HEK293 (cell line): ENCODE results near the gene MAN1C1.

Experiments used
- HOXA7 ChIP-seq: sonication (generic); formaldehyde crosslinking; IDR thresholded peaks from 2 replicates; pipeline ENCODE4 v1.8.1; 2022; ENCODE audit warnings: missing genetic modification reagents, borderline replicate concordance
- OSR2 ChIP-seq: fragments of 450-650 bp; formaldehyde crosslinking; IDR thresholded peaks from 2 replicates; pipeline ENCODE4 v1.5.1; 2016; ENCODE audit warnings: missing biosample characterization, missing genetic modification characterization
- REPIN1 ChIP-seq: fragments of 450-650 bp; formaldehyde crosslinking; IDR thresholded peaks from 2 replicates; pipeline ENCODE4 v1.5.1; 2017; ENCODE audit warnings: missing biosample characterization, missing genetic modification characterization, low read depth
- ZBTB7A ChIP-seq: fragments of 450-650 bp; formaldehyde crosslinking; IDR thresholded peaks from 2 replicates; pipeline ENCODE4 v1.5.1; 2016; ENCODE audit warnings: low read depth, missing biosample characterization, missing genetic modification characterization
- ZNF549 ChIP-seq: fragments of 450-650 bp; IDR thresholded peaks from 2 replicates; pipeline ENCODE4 v1.5.1; 2018; ENCODE audit warnings: missing biosample characterization, missing genetic modification characterization, mild to moderate bottlenecking, inconsistent platforms, moderate library complexity
- TF ChIP-seq, protein P1 (sequence below): fragments of 450-650 bp; formaldehyde crosslinking; IDR thresholded peaks from 2 replicates; pipeline ENCODE4 v1.5.1; 2016; ENCODE audit warnings: missing biosample characterization, missing genetic modification characterization
- TF ChIP-seq, protein P2 (sequence below): fragments of 450-650 bp; formaldehyde crosslinking; IDR thresholded peaks from 2 replicates; pipeline ENCODE4 v1.5.1; 2016; ENCODE audit warnings: missing biosample characterization, missing genetic modification characterization
- TF ChIP-seq, protein P3 (sequence below): fragments of 450-650 bp; formaldehyde crosslinking; IDR thresholded peaks from 2 replicates; pipeline ENCODE4 v1.5.1; 2016; ENCODE audit warnings: missing biosample characterization, missing genetic modification characterization, low read depth
- TF ChIP-seq, protein P4 (sequence below): fragments of 450-650 bp; formaldehyde crosslinking; IDR thresholded peaks from 2 replicates; pipeline ENCODE4 v1.5.1; 2016; ENCODE audit warnings: missing biosample characterization, missing genetic modification characterization

DNA sequence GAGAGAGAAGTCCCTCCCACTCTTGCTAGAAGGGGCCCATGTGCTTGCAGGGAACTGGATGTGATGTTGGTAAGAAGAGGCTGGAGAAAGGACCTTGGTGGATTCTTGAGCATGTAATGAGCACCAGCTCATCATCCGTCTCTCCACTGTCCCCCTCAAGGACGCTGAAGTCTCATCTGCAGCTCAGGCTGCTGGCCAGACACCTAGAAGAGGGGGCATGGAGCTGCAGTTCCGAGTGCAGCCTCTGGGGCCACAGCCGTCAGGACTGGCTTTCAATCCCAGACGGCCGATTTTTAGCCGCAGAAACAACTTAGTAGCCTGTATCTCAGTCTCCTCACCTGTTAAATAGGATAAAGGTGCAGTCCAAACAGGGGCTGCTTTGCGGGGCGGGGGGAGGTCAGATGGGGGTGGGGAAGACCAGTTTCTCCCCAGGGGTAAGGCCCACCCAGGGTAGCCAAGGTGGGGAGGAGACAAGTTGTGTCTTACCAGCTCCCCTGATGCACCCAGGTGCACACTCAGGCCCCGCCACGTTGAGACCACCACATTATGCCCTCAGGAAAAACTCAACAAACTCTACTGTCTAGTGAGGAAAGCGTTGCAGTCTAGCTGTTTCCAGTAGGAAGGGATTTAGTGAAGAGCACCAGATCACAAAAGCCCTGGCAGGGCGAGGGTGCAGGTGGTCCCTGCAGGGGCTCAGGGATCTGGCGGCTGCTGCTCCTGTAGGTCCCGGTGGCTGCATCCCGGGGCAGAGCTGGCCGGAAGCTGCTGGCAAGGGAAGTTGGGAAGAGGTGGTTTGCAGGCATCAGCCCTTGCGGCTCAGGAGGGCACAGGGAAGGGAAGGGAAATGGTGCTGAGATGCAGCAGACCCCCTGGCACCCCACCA lies 43.6 kb upstream of the MAN1C1 start:
- TF ChIP-seq, protein P1, sequence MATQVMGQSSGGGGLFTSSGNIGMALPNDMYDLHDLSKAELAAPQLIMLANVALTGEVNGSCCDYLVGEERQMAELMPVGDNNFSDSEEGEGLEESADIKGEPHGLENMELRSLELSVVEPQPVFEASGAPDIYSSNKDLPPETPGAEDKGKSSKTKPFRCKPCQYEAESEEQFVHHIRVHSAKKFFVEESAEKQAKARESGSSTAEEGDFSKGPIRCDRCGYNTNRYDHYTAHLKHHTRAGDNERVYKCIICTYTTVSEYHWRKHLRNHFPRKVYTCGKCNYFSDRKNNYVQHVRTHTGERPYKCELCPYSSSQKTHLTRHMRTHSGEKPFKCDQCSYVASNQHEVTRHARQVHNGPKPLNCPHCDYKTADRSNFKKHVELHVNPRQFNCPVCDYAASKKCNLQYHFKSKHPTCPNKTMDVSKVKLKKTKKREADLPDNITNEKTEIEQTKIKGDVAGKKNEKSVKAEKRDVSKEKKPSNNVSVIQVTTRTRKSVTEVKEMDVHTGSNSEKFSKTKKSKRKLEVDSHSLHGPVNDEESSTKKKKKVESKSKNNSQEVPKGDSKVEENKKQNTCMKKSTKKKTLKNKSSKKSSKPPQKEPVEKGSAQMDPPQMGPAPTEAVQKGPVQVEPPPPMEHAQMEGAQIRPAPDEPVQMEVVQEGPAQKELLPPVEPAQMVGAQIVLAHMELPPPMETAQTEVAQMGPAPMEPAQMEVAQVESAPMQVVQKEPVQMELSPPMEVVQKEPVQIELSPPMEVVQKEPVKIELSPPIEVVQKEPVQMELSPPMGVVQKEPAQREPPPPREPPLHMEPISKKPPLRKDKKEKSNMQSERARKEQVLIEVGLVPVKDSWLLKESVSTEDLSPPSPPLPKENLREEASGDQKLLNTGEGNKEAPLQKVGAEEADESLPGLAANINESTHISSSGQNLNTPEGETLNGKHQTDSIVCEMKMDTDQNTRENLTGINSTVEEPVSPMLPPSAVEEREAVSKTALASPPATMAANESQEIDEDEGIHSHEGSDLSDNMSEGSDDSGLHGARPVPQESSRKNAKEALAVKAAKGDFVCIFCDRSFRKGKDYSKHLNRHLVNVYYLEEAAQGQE: no peak
- TF ChIP-seq REPIN1 (tag by site-specific recombination) (no peak), ZNF549 (tag by site-specific recombination) (no peak), HOXA7 (no peak), OSR2 (no peak), ZBTB7A (tag by site-specific recombination) (no peak)
- TF ChIP-seq, protein P2, sequence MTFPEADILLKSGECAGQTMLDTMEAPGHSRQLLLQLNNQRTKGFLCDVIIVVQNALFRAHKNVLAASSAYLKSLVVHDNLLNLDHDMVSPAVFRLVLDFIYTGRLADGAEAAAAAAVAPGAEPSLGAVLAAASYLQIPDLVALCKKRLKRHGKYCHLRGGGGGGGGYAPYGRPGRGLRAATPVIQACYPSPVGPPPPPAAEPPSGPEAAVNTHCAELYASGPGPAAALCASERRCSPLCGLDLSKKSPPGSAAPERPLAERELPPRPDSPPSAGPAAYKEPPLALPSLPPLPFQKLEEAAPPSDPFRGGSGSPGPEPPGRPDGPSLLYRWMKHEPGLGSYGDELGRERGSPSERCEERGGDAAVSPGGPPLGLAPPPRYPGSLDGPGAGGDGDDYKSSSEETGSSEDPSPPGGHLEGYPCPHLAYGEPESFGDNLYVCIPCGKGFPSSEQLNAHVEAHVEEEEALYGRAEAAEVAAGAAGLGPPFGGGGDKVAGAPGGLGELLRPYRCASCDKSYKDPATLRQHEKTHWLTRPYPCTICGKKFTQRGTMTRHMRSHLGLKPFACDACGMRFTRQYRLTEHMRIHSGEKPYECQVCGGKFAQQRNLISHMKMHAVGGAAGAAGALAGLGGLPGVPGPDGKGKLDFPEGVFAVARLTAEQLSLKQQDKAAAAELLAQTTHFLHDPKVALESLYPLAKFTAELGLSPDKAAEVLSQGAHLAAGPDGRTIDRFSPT (tag by site-specific recombination): no peak
- TF ChIP-seq, protein P3, sequence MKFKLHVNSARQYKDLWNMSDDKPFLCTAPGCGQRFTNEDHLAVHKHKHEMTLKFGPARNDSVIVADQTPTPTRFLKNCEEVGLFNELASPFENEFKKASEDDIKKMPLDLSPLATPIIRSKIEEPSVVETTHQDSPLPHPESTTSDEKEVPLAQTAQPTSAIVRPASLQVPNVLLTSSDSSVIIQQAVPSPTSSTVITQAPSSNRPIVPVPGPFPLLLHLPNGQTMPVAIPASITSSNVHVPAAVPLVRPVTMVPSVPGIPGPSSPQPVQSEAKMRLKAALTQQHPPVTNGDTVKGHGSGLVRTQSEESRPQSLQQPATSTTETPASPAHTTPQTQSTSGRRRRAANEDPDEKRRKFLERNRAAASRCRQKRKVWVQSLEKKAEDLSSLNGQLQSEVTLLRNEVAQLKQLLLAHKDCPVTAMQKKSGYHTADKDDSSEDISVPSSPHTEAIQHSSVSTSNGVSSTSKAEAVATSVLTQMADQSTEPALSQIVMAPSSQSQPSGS: no peak
- TF ChIP-seq, protein P4, sequence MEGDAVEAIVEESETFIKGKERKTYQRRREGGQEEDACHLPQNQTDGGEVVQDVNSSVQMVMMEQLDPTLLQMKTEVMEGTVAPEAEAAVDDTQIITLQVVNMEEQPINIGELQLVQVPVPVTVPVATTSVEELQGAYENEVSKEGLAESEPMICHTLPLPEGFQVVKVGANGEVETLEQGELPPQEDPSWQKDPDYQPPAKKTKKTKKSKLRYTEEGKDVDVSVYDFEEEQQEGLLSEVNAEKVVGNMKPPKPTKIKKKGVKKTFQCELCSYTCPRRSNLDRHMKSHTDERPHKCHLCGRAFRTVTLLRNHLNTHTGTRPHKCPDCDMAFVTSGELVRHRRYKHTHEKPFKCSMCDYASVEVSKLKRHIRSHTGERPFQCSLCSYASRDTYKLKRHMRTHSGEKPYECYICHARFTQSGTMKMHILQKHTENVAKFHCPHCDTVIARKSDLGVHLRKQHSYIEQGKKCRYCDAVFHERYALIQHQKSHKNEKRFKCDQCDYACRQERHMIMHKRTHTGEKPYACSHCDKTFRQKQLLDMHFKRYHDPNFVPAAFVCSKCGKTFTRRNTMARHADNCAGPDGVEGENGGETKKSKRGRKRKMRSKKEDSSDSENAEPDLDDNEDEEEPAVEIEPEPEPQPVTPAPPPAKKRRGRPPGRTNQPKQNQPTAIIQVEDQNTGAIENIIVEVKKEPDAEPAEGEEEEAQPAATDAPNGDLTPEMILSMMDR (tag by site-specific recombination): 0 out of 2 replicates have a peak, but pooled peaks have one; percentile 34
